MM.1S (cell line): ENCODE data around the gene FASTKD1.
"Not testable (repeated sequence)": the region's sequence is repeated elsewhere in the genome, so short reads cannot be mapped to it uniquely, and the experiment has no call there.

Experiments
- DNase-seq: peaks from one replicate; pipeline ENCODE4 v3.0.0-alpha.2; 2015
- H2AFZ ChIP-seq: fragments of 300-600 bp; sonication (generic); 2 replicates; pipeline ENCODE4 v1.6.0; 2016; ENCODE audit warnings: antibody characterized with exemption, low read length
- H3F3A ChIP-seq: fragments of 300-600 bp; sonication (generic); 2 replicates; pipeline ENCODE4 v1.6.1; 2016; ENCODE audit warnings: mild to moderate bottlenecking, antibody characterized with exemption, low read length, moderate library complexity, mixed read lengths; ENCODE audit not compliant: insufficient read depth
- H3K27ac ChIP-seq: fragments of 300-600 bp; sonication (generic); 2 replicates; pipeline ENCODE4 v1.5.1; 2016; ENCODE audit warnings: mild to moderate bottlenecking, low read length
- H3K27me3 ChIP-seq: fragments of 300-600 bp; sonication (generic); replicated peaks from 2 replicates; pipeline ENCODE4 v1.6.0; 2016; ENCODE audit warnings: low read length; ENCODE audit not compliant: insufficient read depth
- H3K36me3 ChIP-seq: fragments of 300-600 bp; sonication (generic); replicated peaks from 2 replicates; pipeline ENCODE4 v1.6.1; 2016; ENCODE audit warnings: mild to moderate bottlenecking, low read length, mixed read lengths; ENCODE audit not compliant: insufficient read depth
- H3K4me1 ChIP-seq: fragments of 300-600 bp; sonication (generic); 2 replicates; pipeline ENCODE4 v1.6.1; 2016; ENCODE audit warnings: low read length, mixed read lengths
- H3K4me2 ChIP-seq: fragments of 300-600 bp; sonication (generic); 2 replicates; pipeline ENCODE4 v1.6.0; 2016; ENCODE audit warnings: low read depth, low read length
- H3K4me3 ChIP-seq: fragments of 300-600 bp; sonication (generic); 2 replicates; pipeline ENCODE4 v1.5.1; 2016; ENCODE audit warnings: low read length, mixed read lengths
- H3K79me2 ChIP-seq: fragments of 300-600 bp; sonication (generic); 2 replicates; pipeline ENCODE4 v1.6.1; 2016; ENCODE audit warnings: mixed run types, low read length, mixed read lengths
- H3K9ac ChIP-seq: fragments of 300-600 bp; sonication (generic); 2 replicates; pipeline ENCODE4 v1.6.1; 2016; ENCODE audit warnings: low read length, mixed read lengths
- H3K9me2 ChIP-seq: fragments of 300-600 bp; sonication (generic); replicated peaks from 2 replicates; pipeline ENCODE4 v1.6.1; 2016; ENCODE audit warnings: mild to moderate bottlenecking, low read length, mixed read lengths; ENCODE audit not compliant: insufficient read depth
- H3K9me3 ChIP-seq: fragments of 300-600 bp; sonication (generic); replicated peaks from 2 replicates; pipeline ENCODE4 v1.6.1; 2016; ENCODE audit warnings: mild to moderate bottlenecking, low read length, mixed read lengths; ENCODE audit not compliant: insufficient read depth
- H4K20me1 ChIP-seq: fragments of 300-600 bp; sonication (generic); 2 replicates; pipeline ENCODE4 v1.6.1; 2016; ENCODE audit warnings: mild to moderate bottlenecking, low read length, moderate library complexity, mixed read lengths; ENCODE audit not compliant: insufficient read depth
- CTCF ChIP-seq: fragments of 300-600 bp; sonication (generic); IDR thresholded peaks from 2 replicates; pipeline ENCODE4 v1.5.1; 2016; ENCODE audit warnings: antibody characterized with exemption, low read length, mixed read lengths
- EZH2 ChIP-seq: fragments of 300-600 bp; sonication (generic); optimal IDR thresholded peaks from 2 replicates; pipeline ENCODE3; 2017; ENCODE audit warnings: low read depth, mild to moderate bottlenecking, antibody characterized with exemption, low read length, mixed read lengths
- EZH2phosphoT487 ChIP-seq: fragments of 300-600 bp; sonication (generic); IDR thresholded peaks from 2 replicates; pipeline ENCODE4 v1.6.1; 2018; ENCODE audit warnings: antibody characterized with exemption, low read length

Gene FASTKD1

GRCh38 chr2:169540146-169540545 lies 33.5 kb downstream of the FASTKD1 start:
- Histone ChIP-seq H2AFZ (no peak overlapping the region), H3K9me3 (no peaks in the 10 kb centered on the region), H3K27ac (no peak overlapping the region), H3F3A (no peaks in the 10 kb centered on the region), H3K36me3 (no peaks in the 10 kb centered on the region; the same call in 1 of the 2 replicates), H3K4me3 (no peak overlapping the region), H3K9ac (no peak overlapping the region), H3K27me3 (no peaks in the 10 kb centered on the region), H3K9me2 (no peaks in the 10 kb centered on the region), H3K4me2 (no peak overlapping the region), H3K4me1 (no peaks in the 10 kb centered on the region), H3K79me2 (no peaks in the 10 kb centered on the region), H4K20me1 (no peaks in the 10 kb centered on the region)
- no peak for TF ChIP-seq CTCF
- no peak for TF ChIP-seq EZH2
- TF ChIP-seq EZH2phosphoT487, result no peak
- no peak for DNase-seq

- H2AFZ ChIP-seq, H3K9ac ChIP-seq, H3K36me3 ChIP-seq, H3K9me3 ChIP-seq, H3K4me1 ChIP-seq, DNase-seq, H3K9me2 ChIP-seq, H3K4me3 ChIP-seq, H3K4me2 ChIP-seq, H3K27me3 ChIP-seq, H3K27ac ChIP-seq, H3F3A ChIP-seq, H3K79me2 ChIP-seq, H4K20me1 ChIP-seq: not testable (repeated sequence)
Observed at GRCh38 chr2:169539460-169539859, 34.2 kb downstream of the FASTKD1 start.

GRCh38 chr2:169528271-169528701 lies 45.4 kb downstream of the FASTKD1 start:
- peak; percentile 72 for DNase-seq

GRCh38 chr2:169526451-169526850 lies 47.2 kb downstream of the FASTKD1 start:
- H3K9ac ChIP-seq, result no peak overlapping the region

More at GRCh38 chr2:169528271-169528701, 45.4 kb downstream of the FASTKD1 start:
- no peak overlapping the region for H3K4me2 ChIP-seq
- no peaks in the 10 kb centered on the region for H3K9me3 ChIP-seq
- H3K79me2 ChIP-seq, result no peaks in the 10 kb centered on the region
- no peaks in the 10 kb centered on the region for H3K36me3 ChIP-seq
- H3K27ac ChIP-seq, result no peak overlapping the region
- H3K9me2 ChIP-seq, result no peaks in the 10 kb centered on the region
- no peaks in the 10 kb centered on the region for H3F3A ChIP-seq
- no peaks in the 10 kb centered on the region for H3K4me1 ChIP-seq
- H3K4me3 ChIP-seq, result no peak overlapping the region
- no peaks in the 10 kb centered on the region for H3K27me3 ChIP-seq
- H4K20me1 ChIP-seq, result no peaks in the 10 kb centered on the region
- H2AFZ ChIP-seq, result no peak overlapping the region
- TF ChIP-seq CTCF (peak; percentile 89), EZH2phosphoT487 (no peak)
- H3K9ac ChIP-seq, result no peak overlapping the region

More at GRCh38 chr2:169526451-169526850, 47.2 kb downstream of the FASTKD1 start:
- Histone ChIP-seq H3K4me2 (no peak overlapping the region), H3K79me2 (no peaks in the 10 kb centered on the region), H3K27me3 (no peaks in the 10 kb centered on the region), H3K9me2 (no peaks in the 10 kb centered on the region), H3K36me3 (no peaks in the 10 kb centered on the region), H3K4me3 (no peak overlapping the region), H3F3A (no peaks in the 10 kb centered on the region), H3K9me3 (no peaks in the 10 kb centered on the region), H3K27ac (no peak overlapping the region), H4K20me1 (no peaks in the 10 kb centered on the region), H3K4me1 (no peaks in the 10 kb centered on the region), H2AFZ (no peak overlapping the region)
- TF ChIP-seq EZH2phosphoT487, result no peak
- no peak for TF ChIP-seq CTCF
- no peak for TF ChIP-seq EZH2
- DNase-seq, result no peak
